HG03095 (cell line): ENCODE measurements around the gene SRP72.

Source experiments
- ATAC-seq: cut with Tn5 transposase; IDR thresholded peaks from one replicate; pipeline ENCODE4 v1.9.1; 2021; ENCODE audit warnings: moderate library complexity; ENCODE audit not compliant: unreplicated experiment

SRP72 gene

GRCh38 chr4:56540826-56541225, 73.4 kb downstream of the SRP72 start:
- ATAC-seq: no peak

GRCh38 chr4:56544573-56545131, 77.2 kb downstream of the SRP72 start:
- ATAC-seq: peak; percentile 99

GRCh38 chr4:56550642-56551041, 83.2 kb downstream of the SRP72 start:
- no peak for ATAC-seq

- ATAC-seq: no peak
These were observed 84.1 kb downstream of the SRP72 start for GRCh38 chr4:56551516-56551915.

- no peak for ATAC-seq
These were observed 84.9 kb downstream of the SRP72 start for GRCh38 chr4:56552273-56552672.
